UCSD-AML1 (cell line): Measurements from ENCODE around the gene PTPRU.
"Not testable (repeated sequence)": the region's sequence is repeated elsewhere in the genome, so short reads cannot be mapped to it uniquely, and the experiment has no call there.

Experiments
- DNase-seq: peaks from one replicate; lab custom pipeline; 2025; ENCODE audit not compliant: unreplicated experiment; lab: John Stamatoyannopoulos, UW

Gene PTPRU

DNA sequence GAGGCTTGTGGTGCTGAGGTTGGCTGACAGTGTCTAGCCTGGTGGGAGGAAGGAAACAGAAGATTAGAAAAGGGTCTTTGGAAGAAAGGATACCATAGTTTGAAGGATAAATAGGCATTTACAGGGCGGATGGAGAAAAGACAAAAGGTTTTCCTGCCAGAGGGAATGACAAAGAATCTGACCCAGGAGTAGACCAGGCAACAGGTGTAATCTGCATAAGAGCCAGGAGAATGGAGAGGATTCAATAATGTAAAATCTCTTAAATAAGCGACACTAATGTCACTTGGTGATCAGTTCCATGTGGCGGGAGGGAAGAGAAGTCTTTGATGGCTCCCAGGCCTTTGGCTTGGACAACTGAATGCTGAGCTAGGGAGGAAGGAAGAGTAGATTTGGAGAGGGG, 15.0 kb upstream of the PTPRU start:
- no peak for DNase-seq

DNA sequence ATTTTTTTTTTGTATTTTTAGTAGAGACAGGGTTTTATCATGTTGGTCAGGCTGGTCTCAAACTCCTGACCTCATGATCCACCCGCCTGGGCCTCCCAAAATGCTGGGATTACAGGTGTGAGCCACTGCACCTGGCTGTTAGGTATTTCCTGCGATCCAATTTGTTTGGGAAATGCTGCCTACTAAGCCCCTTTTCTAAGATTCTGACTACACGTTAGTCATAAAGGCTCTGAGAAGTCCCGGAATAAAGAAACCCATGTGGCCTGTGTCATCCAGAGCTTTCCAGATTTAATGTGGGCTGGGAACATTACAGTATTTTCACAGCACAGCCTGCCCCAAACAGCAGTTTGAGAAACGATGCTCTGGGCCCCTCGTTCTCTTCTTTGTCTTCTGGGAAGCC, 14.1 kb upstream of the PTPRU start:
- not testable (repeated sequence) for DNase-seq

GRCh38 chr1:29222686-29223085, 13.6 kb upstream of the PTPRU start:
- DNase-seq, result no peak

- no peak for DNase-seq
Measured at GRCh38 chr1:29223521-29223920, 12.8 kb upstream of the PTPRU start.

DNA sequence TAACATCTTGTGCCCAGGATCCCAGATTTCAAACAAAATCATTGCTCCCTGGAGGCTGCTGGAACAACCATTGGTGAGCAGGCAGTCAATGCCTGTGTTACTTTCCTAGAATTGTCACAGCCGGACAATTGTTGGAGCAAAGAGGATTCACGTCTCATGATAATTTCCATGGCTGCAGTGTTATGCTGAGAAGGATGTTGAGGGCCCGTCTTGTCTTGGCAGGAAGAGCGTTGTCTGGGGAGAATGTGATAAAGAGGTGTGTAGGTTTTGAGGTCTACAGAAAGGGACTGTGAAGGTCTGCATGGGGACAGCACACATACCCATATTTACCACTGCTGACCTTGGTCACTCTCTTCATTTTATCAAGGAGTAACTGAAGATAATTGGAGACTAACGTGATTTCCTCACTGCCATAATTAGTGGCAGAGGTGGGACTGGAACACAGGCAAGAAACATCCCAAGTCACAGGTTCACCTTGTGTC, 11.9 kb upstream of the PTPRU start:
- DNase-seq, result no peak

DNA sequence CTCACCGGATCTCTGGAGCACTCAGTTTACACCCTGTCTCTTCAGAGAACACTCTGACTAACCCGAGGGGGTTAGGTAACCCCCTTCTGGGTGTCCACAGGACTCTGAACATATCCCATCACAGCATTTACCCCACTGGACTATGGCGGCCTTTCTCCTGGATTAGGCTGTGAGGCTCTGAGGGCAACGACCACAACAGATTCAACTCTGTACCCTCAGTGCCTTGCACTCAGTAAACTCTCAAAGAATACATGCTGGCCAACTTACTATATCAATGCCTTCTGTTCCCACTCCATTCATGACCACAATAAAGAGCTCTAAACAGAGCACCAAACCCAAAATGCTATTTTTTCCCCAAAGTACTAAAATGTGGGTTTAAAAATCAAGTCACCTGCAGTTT, 11.0 kb upstream of the PTPRU start:
- no peak for DNase-seq

DNA sequence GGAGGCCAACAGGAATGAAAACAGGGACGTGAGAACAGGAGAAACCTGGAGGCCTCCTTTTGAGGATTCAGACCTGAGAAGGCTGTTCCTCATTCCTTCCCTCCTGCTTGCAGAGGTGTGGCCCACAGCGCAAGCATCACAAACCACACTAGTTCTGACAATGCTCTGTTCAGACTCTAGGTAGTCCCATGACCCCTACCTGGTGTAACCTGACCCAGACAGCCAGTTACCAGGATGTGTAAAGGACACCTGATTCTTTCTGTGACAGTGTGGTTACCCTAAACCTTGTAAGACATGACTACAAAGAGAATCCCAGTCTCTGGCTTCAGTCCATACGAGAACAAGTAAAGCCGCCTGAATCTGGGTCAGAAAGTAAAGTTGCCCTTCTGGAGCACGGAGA, 8.8 kb upstream of the PTPRU start:
- no peak for DNase-seq

GRCh38 chr1:29230204-29230552, 6.1 kb upstream of the PTPRU start:
- no peak for DNase-seq

- DNase-seq, result peak; percentile 95
Measured at GRCh38 chr1:29230553-29231378, 5.6 kb upstream of the PTPRU start, which contains the start of gene MECR. TSS of gene MECR (minus strand) at chr1:29230934. CDS start at chr1:29230906, 28 bp downstream.

DNA sequence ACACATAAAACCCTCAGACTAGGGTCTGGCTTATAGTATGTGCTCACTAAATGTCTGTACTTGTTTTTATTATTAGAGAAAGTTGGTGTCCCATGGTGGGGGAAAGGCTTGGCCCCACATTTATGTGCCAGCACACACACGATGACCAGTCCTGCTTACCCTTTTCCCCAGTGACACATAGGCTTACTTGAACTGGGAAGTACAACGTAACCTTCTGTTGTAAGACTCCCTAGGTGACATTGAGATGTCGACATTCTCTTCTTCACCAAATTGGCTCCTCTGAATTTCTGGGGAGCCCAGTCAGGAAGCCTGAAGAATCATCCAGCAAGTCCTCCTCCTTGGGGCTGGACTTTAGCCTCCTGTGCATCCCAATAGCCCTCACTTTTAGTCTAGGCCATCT, 3.9 kb upstream of the PTPRU start:
- no peak for DNase-seq

GRCh38 chr1:29233693-29234092, 2.6 kb upstream of the PTPRU start:
- no peak for DNase-seq

GRCh38 chr1:29234471-29234870, 1.9 kb upstream of the PTPRU start:
- no peak for DNase-seq

- DNase-seq, result not testable (repeated sequence)
Measured at GRCh38 chr1:29234881-29235280, 1.4 kb upstream of the PTPRU start.

DNA sequence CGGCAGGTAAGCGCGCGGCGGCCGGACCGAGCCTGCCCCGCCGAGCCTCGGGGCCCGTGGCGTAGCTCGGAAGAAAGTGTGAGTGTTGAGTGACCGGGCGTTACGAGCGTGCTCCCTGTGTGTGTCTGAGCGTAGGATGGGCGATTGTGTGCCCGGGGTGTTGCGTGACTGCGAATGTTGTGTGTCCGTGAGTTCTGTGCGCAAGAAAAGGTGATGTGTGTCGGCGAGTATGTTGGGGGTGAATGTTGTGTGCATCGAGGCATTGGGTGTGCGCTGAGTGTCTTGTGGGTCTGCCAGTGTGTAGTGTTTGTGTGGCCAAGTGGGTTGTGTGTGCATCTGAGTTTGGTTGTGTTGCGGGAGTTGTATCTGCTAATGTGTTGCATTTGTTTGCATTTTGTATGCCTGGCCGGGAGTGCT, 398 bp downstream of the PTPRU start:
- no peak for DNase-seq

GRCh38 chr1:29237129-29237821, 953 bp downstream of the PTPRU start:
- DNase-seq, result peak; percentile 28

DNA sequence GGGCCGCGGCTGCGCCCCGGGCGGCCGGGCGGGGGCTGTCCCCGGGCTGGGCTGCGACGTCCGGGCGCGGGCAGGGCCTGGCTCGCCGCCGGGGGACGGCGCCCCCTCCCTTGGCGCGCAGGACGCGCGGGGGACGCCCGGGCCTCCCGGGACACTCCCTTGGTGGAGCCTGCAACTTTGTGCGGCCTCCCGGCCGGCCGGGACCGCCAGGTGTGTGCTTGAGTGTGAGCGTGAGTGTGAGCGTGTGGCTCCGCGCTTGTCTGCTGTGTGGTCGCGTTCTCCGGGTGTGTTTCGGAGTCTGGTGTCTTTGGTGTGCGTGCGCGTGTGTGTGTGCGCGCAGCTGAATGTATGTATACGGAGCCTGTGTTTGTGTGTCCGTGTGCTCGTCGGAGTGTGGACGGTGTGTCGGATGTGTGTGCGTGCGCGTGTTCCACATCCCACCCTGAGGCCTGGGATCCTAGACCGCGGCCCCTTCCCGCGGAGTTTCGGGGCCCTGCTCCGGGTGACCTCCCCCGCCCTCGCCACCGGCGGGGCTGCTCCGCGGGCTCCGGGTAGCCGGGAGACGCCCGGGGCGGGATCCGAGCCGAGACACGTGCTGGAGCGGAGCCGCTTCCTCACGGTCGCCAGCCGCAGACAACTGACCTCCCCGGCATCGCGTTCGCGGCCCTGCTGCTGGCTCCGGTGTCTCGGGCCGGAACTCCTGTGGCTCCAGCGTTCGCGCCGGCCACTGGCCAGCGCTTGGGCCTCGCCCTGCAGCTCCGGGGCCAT, 1.7 kb downstream of the PTPRU start:
- DNase-seq, result no peak

DNA sequence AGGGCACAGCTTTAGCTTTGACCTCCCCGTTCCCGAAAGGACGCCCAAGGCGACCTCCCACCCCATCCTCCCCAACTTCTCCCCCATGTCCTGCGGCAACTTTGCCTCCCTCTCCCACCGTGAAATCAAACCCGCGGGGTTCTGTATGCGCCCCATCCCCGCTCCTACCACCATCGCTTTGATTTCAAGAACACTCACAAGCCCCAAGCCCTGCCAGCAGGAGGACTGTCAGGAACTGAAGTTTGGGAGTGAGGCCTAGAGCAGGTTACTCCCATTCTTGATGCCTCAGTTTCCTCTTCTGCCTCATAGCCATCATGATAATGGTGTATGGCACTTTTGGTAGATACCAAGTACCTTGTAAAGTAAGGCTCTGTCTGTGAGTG, 2.3 kb downstream of the PTPRU start:
- DNase-seq, result no peak

DNA sequence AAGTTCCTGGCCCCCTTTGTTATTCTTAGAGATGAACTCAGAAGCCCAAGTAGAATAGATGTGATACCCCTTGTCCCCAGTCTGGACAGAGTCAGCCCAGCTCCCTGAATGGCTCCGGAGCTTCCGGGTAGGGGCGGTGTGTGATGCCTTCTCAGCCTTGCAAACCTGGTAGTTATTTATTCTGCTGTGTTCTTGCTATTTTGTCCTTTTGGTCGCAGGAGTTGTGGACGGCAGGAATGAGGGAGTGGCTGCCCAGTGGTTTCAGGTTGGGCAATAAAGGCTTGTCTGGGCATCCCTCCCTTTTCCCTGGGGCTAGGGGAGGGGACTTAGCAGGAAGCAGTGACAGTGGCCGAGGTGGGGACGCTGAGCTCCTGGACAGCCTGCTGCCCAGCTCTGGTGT, 2.8 kb downstream of the PTPRU start:
- no peak for DNase-seq

DNA sequence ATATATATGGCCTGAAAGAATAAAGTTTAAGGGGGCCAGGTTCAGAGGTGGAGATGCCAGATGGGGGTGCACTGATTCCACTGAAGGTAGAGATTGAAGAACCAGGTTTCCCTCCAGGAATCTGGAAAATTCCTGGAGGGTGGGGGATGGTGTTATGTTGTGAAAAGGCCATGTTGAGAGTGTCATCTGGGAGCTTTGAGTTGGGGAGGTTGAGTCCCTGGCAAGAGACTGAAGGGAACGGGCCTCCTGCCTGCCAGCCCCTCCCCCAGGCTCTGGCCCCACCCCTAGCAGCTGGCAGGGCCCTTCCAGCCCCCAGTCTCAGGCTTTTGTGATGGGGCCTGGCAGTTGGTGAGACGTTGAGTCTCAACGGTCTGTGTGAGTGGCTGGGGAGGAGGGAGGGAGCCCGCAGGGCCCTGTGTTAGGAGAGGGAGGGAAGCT, 4.1 kb downstream of the PTPRU start:
- no peak for DNase-seq

DNA sequence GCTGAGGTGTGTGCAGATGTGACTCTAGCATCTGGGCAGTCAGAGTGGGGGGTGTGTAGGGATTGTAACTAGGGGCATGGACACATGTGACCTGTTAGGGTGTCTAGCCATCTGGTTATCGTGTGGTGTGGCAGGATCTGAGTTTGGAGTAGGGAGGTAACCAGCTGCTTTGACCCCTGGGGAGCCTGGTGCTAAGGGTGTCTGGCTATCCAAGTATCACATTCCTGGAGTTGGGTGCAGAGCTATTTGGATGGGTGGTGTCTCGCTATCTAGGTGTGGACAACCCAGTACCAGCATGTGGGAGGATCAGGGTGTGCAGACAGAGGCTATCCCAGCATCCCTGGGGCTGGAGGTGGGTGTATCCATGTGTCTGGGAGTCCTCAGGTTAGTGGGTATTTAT, 4.7 kb downstream of the PTPRU start:
- DNase-seq, result no peak

- DNase-seq, result no peak
Measured at GRCh38 chr1:29243023-29243870, 6.9 kb downstream of the PTPRU start.
